ENCODE data around the gene ADGRG6. TPM values are rescaled to one million over a fixed set of nuclear protein-coding genes. Genes with fewer than 3 reads are reported as not detected.

Gene ADGRG6
- total RNA-seq, 4 donors from 2014 or later: 1.5 to 6.0 (median 3.2) TPM

GRCh38 chr6:142302421-142303175, 791 bp downstream of the ADGRG6 start:
- Histone ChIP-seq H3K36me3 (no peaks in the 10 kb centered on the region), H3K27me3 (peaks cover 3 to 33% (median 17%) of the 10 kb centered on the region in 3 donors), H3K4me3 (peak overlapping the region in 2 of 4 donors; percentile 48 to 52), H3K4me1 (no peaks in the 10 kb centered on the region), H3K9me3 (no peaks in the 10 kb centered on the region), H3K27ac (no peak overlapping the region)
- TF ChIP-seq CTCF (IDR thresholded peaks at IDR 0.05 in 4 of 5, conservative IDR thresholded peaks at IDR 0.05 in 1 of 5) (no peak), POLR2A (IDR thresholded peaks at IDR 0.05) (no peak)
- intact Hi-C loops (cut with DNase I; ENCODE audit: low total_unique reads) (no loop called here), in situ Hi-C loops (cut with MboI; ENCODE audit: low sequenced_read_pairs in 4 of 4) (no loop called here)
- ATAC-seq (no peak), DNase-seq (no peak)

GRCh38 chr6:142303176-142303533, 1.3 kb downstream of the ADGRG6 start:
- Histone ChIP-seq H3K4me3 (no peak overlapping the region), H3K36me3 (no peaks in the 10 kb centered on the region), H3K27me3 (peaks cover 3 to 33% (median 17%) of the 10 kb centered on the region in 3 donors), H3K27ac (no peak overlapping the region), H3K9me3 (no peaks in the 10 kb centered on the region), H3K4me1 (no peaks in the 10 kb centered on the region)
- DNase-seq (no peak), ATAC-seq (no peak)
- intact Hi-C loops (cut with DNase I; ENCODE audit: low total_unique reads) (no loop called here), in situ Hi-C loops (cut with MboI; ENCODE audit: low sequenced_read_pairs in 4 of 4) (no loop called here)
- no peak for TF ChIP-seq POLR2A (IDR thresholded peaks at IDR 0.05)
- no peak for TF ChIP-seq CTCF (IDR thresholded peaks at IDR 0.05 in 4 of 5, conservative IDR thresholded peaks at IDR 0.05 in 1 of 5)

DNA sequence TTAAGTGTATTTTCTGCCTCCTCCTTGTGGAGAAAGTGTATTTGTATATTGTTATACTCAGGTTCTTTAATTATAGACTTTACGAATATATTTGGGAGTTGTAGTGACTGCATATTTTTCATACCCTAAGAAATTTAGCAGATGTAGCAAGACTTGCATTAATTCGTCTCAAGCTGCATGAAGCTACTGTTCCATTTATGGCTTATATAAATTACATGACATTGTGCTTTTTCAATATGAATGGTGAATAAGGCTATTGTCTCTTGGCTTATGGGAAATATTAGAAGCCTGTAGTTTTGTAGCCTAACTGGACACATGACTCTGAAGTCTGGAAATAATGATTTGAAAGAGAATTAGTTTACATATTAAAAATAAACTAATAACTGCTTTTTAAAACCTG, 2.4 kb downstream of the ADGRG6 start:
- no peak for ATAC-seq
- no peak for DNase-seq
- no peaks in the 10 kb centered on the region for H3K4me1 ChIP-seq
- TF ChIP-seq POLR2A (IDR thresholded peaks at IDR 0.05): no peak
- no peak for TF ChIP-seq CTCF (IDR thresholded peaks at IDR 0.05 in 4 of 5, conservative IDR thresholded peaks at IDR 0.05 in 1 of 5)
- H3K36me3 ChIP-seq: no peaks in the 10 kb centered on the region
- peaks cover 3 to 32% (median 17%) of the 10 kb centered on the region in 3 donors for H3K27me3 ChIP-seq
- in situ Hi-C loops (cut with MboI; ENCODE audit: low sequenced_read_pairs in 4 of 4): no loop called here
- no peak overlapping the region for H3K4me3 ChIP-seq
- H3K9me3 ChIP-seq: no peaks in the 10 kb centered on the region
- no peak overlapping the region for H3K27ac ChIP-seq
- intact Hi-C loops (cut with DNase I; ENCODE audit: low total_unique reads): no loop called here

- Histone ChIP-seq H3K4me3 (no peak overlapping the region), H3K9me3 (no peaks in the 10 kb centered on the region), H3K4me1 (no peaks in the 10 kb centered on the region), H3K27ac (no peak overlapping the region), H3K36me3 (no peaks in the 10 kb centered on the region), H3K27me3 (peaks cover 3 to 25% (median 9%) of the 10 kb centered on the region in 3 donors)
- intact Hi-C loops (cut with DNase I; ENCODE audit: low total_unique reads): no loop called here
- in situ Hi-C loops (cut with MboI; ENCODE audit: low sequenced_read_pairs in 4 of 4): no loop called here
- DNase-seq (no peak), ATAC-seq (no peak)
- TF ChIP-seq CTCF (IDR thresholded peaks at IDR 0.05 in 4 of 5, conservative IDR thresholded peaks at IDR 0.05 in 1 of 5): no peak
- no peak for TF ChIP-seq POLR2A (IDR thresholded peaks at IDR 0.05)
These were observed 4.9 kb downstream of the ADGRG6 start for GRCh38 chr6:142306736-142307135.
